Measurements from ENCODE around the gene KRTAP2-2.

KRTAP2-2 gene

GRCh38 chr17:41026715-41027471, 28.1 kb downstream of the KRTAP2-2 start, which contains the start of gene KRTAP1-5:
Gene KRTAP1-5, minus strand, starts transcription at chr17:41027208. Its CDS starts 53 bp downstream, at chr17:41027155.
- no peak for DNase-seq (ENCODE audit: low read depth, low spot score)

- no peak for DNase-seq (ENCODE audit: low read depth, low spot score)
These were observed 30.3 kb downstream of the KRTAP2-2 start for GRCh38 chr17:41024697-41025096.

- DNase-seq (ENCODE audit: low read depth, low spot score), result no peak
These were observed 34.7 kb downstream of the KRTAP2-2 start for GRCh38 chr17:41020336-41020735.

- no peak for DNase-seq (ENCODE audit: low read depth, low spot score)
These were observed 35.6 kb downstream of the KRTAP2-2 start for GRCh38 chr17:41019415-41019814.

GRCh38 chr17:41018541-41018940, 36.5 kb downstream of the KRTAP2-2 start:
- no peak for DNase-seq (ENCODE audit: low read depth, low spot score)

- no peak for DNase-seq (ENCODE audit: low read depth, low spot score)
These were observed 38.3 kb downstream of the KRTAP2-2 start for GRCh38 chr17:41016578-41017215.

- DNase-seq (ENCODE audit: low read depth, low spot score), result no peak
These were observed 39.6 kb downstream of the KRTAP2-2 start for GRCh38 chr17:41015454-41015853.

GRCh38 chr17:41013606-41014005, 41.4 kb downstream of the KRTAP2-2 start:
- no peak for DNase-seq (ENCODE audit: low read depth, low spot score)

GRCh38 chr17:41013181-41013580, 41.8 kb downstream of the KRTAP2-2 start:
- no peak for DNase-seq (ENCODE audit: low read depth, low spot score)

GRCh38 chr17:41012326-41013120, 42.5 kb downstream of the KRTAP2-2 start:
- no peak for DNase-seq (ENCODE audit: low read depth, low spot score)

- DNase-seq (ENCODE audit: low read depth, low spot score), result no peak
These were observed 44.6 kb downstream of the KRTAP2-2 start for GRCh38 chr17:41010441-41010840.

- DNase-seq (ENCODE audit: low read depth, low spot score), result no peak
These were observed 45.1 kb downstream of the KRTAP2-2 start for GRCh38 chr17:41009936-41010335.

- no peak for DNase-seq (ENCODE audit: low read depth, low spot score)
These were observed 45.7 kb downstream of the KRTAP2-2 start for GRCh38 chr17:41009301-41009760.

GRCh38 chr17:41008811-41009210, 46.2 kb downstream of the KRTAP2-2 start, which contains the start of gene KRTAP3-1:
Gene KRTAP3-1, minus strand, starts transcription at chr17:41009128. Its CDS starts 54 bp downstream, at chr17:41009074.
- no peak for DNase-seq (ENCODE audit: low read depth, low spot score)

Data from iPS DF 19.7 (cell line).